HCEC 1CT (cell line): ENCODE data around the gene NDUFB7.
"Not testable (repeated sequence)": the region's sequence is repeated elsewhere in the genome, so short reads cannot be mapped to it uniquely, and the experiment has no call there.

Source experiments
- DNase-seq: peaks from one replicate; pipeline ENCODE4 v3.0.0-alpha.2; 2017

Gene NDUFB7

GRCh38 chr19:14571695-14572490 lies at the start of gene NDUFB7:
TSS of gene NDUFB7 (minus strand) at chr19:14572066. CDS start at chr19:14572000, 66 bp downstream.
- DNase-seq = peak; percentile 95

DNA sequence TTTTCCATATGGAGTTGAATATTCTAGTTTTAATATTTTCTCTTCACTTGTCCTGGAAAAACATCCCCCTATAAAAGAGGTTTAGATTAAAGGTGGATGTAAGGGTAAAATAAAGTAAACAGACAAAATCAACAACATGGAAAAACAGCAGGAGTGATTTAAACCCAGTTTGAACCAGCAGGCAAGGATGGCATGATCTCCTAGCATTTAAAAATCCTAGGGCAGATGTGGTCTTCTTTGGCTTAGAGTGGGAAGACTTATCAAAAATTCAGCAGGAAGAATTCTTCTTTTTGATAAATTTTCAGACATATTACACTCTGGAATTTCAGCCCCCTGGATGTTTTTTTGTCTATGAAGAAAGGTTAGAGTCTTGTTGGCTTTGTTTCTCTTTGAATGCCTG lies 47.5 kb upstream of the NDUFB7 start:
- no peak for DNase-seq

GRCh38 chr19:14616407-14616806 lies 44.5 kb upstream of the NDUFB7 start:
- no peak for DNase-seq

GRCh38 chr19:14615623-14616022 lies 43.8 kb upstream of the NDUFB7 start:
- DNase-seq = no peak

DNA sequence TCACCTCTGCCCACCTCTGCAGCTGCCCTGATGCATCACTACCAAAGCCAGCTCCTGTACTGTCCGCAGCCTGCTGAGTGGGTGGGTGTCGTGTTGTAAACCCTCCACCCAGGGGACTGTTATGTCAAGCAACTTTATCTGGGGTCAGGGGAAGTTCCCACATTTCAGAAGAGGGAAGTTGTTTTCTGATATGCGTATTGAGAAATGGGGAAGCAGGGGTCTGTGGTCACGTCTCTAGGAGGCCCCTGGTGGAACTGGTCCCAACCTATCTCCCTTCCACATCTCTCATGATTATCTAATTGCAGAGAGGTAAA lies 42.2 kb upstream of the NDUFB7 start:
- no peak for DNase-seq

DNA sequence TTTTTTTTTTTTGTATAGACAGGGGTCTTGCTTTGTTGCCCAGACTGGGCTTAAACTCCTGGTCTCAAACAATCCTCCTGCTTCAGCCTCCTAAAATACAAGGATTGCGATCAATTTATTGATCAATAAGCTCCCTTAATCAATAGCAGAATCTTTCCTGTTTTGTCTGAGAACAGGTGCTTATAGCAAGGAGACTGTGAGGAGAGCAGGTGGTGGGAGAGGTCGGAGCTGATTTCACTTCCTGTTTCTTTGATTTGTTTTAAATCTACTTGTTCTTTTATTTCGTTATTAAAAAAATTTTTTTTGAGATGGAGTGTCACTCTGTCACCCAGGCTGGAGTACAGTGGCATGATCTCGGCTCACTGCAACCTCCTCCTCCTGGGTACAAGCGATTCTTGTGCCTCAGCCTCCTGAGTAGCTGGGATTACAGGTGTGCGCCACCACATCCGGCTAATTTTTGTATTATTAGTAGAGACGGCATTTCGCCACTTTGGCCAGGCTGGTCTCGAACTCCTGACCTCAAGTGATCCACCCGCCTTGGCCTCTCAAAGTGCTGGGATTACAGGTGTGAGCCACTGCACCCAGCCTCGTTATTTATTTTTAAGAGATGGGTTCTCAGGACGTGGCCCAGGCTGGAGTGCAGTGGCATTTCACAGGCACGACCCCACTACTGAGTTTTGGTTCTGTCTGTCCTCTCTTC lies 41.7 kb upstream of the NDUFB7 start:
- DNase-seq = not testable (repeated sequence)

- no peak for DNase-seq
Observed at GRCh38 chr19:14612657-14613056, 40.8 kb upstream of the NDUFB7 start.

DNA sequence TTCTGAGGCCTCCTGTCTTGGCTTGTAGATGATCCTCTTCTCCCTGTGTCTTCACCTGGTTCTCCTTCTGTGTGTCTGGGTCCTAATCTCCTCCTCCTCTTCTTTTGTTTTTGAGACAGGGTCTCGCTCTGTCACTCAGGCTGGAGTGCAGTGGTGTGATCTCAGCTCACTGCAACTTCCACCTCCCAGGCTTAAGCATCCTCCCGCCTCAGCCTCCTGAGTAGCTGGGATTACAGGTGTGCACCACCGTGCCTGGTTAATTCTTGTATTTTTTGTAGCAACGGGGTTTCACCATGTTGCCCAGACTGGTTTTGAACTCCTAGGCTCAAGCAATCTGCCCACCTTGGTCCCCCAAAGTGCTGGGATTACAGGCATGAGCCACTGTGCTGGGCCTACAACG lies 40.4 kb upstream of the NDUFB7 start:
- not testable (repeated sequence) for DNase-seq

DNA sequence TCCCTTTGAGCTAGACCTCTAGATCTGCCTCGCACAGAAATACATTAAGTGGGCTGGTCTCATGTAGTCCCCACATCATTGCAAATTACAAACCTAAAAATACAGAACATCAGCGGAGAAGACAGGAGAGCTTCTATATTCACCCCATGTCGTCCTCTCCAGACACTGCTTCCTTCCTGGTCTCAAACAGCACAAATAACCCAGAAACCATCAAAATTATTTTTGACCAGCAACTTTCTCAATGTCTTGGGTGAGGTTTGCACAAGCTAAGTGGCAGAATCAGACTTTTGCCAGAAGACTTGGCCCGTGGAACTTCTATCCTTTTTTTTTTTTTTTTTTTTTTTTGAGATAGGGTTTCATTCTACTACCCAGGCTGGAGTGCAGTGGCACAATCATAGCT lies 39.2 kb upstream of the NDUFB7 start:
- no peak for DNase-seq

DNA sequence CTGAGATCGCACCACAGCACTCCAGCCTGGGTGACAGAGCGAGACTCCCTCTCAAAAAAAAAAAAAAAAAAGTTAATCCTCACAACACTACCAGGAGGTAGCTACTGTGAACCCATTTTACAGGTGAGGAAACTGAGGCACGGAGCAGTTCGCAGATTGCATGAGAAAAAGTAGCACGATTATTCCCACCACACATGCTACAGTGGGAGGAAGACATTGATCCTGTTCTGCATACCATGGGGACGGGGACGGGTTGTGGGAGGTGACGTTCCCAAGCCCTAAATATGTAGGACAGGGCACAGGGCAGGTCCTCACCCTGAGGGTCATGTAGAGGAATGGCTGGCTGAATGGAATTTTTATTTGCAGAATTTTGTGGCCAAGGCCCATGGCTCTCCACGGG lies 34.8 kb upstream of the NDUFB7 start:
- DNase-seq = no peak

- DNase-seq = no peak
Observed at GRCh38 chr19:14603990-14604387, 32.1 kb upstream of the NDUFB7 start.

GRCh38 chr19:14599548-14600147 lies 27.8 kb upstream of the NDUFB7 start:
- no peak for DNase-seq

DNA sequence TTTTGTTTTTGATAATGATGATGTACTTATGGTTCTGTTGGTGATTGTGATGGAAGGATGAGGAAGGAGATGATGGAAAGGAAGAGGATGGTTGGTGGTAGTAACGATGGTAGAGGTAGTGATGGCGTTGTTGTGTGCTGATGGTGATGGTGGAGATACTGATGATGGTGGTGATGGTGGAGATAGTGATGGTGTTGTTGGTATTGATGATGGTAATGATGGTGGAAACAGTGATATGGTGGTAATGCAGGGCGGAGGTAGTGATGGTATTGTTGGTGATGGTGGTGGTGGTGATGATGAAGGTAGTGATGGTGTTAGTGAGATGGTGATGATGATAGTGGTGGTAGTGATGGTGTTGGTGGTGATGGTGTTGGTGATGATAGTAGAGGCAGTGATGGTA lies 23.7 kb upstream of the NDUFB7 start:
- no peak for DNase-seq

DNA sequence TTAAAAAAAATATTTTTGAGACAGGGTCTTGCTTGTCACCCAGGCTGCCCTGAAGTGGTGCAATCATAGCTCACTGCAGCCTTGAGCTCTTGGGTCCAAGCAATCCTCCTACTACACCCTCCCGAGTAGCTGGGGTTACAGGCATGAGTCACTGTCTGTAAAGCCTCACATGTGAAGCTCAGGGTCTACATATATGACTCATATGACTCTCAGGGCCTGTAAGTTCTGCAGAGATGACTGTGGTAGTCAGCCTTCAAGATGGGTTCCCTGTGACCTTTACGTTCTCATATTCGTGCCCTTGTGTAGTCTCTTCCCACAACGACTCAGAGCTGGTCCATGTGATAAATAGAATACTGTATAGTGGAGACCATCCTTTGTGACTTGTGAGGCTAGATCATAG lies 17.6 kb upstream of the NDUFB7 start:
- peak; percentile 39 for DNase-seq

DNA sequence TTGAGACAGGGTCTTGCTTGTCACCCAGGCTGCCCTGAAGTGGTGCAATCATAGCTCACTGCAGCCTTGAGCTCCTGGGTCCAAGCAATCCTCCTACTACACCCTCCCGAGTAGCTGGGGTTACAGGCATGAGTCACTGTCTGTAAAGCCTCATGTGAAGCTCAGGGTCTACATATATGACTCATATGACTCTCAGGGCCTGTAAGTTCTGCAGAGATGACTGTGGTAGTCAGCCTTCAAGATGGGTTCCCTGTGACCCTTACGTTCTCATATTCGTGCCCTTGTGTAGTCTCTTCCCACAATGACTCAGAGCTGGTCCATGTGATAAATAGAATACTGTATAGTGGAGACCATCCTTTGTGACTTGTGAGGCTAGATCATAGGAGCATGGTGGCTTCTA lies 13.3 kb upstream of the NDUFB7 start:
- peak; percentile 84 for DNase-seq

- DNase-seq = not testable (repeated sequence)
Observed at GRCh38 chr19:14584372-14584771, 12.5 kb upstream of the NDUFB7 start.

GRCh38 chr19:14582894-14583340 lies 11.1 kb upstream of the NDUFB7 start, which contains the start of gene CLEC17A:
TSS of gene CLEC17A (plus strand) at chr19:14583084. CDS start at chr19:14583161, 77 bp downstream.
- DNase-seq = no peak

DNA sequence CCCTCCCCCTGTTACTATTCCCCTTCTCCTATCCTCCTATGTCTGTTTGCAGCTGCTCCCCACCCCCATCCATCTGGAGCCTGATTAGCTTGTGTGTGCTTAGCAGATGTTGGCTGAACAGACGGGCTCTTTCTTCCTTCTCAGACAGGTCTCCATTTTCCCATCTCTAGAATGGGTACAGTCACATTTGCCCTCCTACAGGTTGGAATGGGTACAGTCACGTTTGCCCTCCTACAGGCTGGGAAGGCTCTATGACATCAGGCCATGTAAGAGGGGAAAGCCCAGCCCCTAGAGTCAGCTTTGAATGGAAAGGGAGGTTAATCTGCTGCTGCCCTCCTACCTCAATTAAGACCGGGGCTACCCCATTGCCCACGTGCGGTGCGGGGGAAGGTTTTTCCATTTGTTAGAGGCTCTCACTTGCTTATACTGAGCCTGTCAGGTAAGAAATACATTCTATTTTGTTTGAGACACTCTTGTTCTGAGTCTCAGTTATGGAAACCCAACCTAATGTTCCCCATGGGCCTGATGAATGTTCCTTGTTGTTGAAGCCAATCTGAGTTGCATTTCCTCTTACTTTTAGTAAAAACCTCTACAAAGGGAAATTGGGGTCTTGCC lies 8.9 kb upstream of the NDUFB7 start:
- no peak for DNase-seq

- DNase-seq = no peak
Observed at GRCh38 chr19:14577885-14578427, 6.1 kb upstream of the NDUFB7 start.

DNA sequence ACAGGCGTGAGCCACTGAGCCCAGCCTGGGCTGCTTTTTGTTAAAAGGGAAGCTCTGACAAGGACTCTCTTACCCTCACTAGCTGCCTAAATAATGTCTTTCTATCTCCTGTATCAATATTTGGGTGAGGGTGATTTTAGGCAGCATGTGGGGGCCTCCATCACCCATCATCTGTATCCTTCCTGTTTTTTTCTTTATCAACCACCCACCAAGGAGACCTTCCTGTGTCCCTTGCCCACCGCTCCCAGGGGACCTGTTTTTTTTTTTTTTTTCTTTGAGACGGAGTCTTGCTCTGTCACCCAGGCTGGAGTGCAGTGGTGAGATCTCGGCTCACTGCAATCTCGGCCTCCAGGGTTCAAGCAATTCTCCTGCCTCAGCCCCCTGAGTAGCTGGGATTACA lies 5.4 kb upstream of the NDUFB7 start:
- DNase-seq = no peak

- no peak for DNase-seq
Observed at GRCh38 chr19:14576363-14576762, 4.5 kb upstream of the NDUFB7 start.

DNA sequence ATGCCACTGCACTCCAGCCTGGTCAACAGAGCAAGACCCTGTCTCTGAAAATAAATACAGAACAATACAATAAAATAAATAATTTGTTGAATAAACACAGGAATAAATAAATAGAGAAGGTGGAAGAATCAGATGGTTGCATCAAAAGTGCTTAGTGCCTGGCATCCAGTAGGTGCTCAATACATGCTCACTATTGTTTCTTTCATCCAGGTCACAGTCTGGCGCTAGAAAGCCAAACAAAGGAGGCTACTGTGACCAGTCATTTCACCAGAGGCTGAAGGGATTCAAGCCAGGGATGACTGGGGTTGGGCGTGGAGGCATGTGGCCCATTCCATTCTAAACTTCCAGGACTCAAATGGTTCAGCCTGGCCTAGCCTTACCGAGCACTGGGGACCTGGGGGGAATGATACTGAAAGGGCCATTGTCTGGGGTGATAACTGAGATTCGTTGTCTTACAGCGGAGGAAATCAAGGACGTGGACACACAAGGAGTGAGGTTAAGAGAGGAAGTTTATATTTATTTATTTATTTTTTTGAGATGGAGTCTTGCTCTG lies 3.6 kb upstream of the NDUFB7 start:
- no peak for DNase-seq
